ENCODE data around the gene TCIRG1.
"Not testable (repeated sequence)": the region's sequence is repeated elsewhere in the genome, so short reads cannot be mapped to it uniquely, and the experiment has no call there.

Gene TCIRG1, protein sequence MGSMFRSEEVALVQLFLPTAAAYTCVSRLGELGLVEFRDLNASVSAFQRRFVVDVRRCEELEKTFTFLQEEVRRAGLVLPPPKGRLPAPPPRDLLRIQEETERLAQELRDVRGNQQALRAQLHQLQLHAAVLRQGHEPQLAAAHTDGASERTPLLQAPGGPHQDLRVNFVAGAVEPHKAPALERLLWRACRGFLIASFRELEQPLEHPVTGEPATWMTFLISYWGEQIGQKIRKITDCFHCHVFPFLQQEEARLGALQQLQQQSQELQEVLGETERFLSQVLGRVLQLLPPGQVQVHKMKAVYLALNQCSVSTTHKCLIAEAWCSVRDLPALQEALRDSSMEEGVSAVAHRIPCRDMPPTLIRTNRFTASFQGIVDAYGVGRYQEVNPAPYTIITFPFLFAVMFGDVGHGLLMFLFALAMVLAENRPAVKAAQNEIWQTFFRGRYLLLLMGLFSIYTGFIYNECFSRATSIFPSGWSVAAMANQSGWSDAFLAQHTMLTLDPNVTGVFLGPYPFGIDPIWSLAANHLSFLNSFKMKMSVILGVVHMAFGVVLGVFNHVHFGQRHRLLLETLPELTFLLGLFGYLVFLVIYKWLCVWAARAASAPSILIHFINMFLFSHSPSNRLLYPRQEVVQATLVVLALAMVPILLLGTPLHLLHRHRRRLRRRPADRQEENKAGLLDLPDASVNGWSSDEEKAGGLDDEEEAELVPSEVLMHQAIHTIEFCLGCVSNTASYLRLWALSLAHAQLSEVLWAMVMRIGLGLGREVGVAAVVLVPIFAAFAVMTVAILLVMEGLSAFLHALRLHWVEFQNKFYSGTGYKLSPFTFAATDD

DNA sequence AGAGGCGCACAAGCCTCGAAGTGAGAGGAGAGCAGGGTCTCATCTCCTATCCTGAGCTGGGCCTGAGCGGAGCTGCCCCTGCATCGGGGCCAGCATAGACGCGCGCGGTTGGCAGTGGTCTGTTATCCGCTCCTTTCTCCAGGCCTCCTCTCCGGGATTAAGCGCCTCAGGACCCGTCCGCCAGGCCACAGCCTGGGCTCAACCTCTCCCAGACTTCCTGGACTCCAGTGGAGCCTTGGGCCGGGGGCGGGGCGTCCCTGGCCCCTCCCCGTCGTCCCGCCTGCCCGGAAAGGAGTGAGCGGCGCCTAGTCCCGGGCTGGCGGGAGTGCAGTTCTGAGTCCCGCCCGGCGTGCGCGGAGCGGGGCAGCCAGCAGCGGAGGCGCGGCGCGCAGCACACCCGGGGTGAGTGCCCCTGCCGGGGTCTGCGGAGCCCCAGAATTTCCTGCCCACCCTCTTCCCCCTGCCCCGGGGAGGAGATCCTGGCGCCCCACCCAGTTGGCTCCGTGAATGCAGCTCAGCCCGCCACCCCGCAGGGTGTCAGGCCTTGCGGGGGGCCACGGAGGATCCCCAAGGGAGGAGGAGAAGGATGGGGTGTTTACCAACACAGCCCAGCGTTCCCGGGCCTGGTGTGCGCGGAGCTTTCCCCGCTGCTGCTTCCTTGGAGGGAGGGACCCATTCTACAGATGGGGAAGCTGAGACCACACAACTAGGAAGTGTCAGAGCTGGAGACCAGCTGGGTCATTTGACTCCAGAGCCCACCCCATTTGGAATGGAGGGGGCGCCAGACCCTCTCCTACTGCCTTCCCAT, at the start of gene TCIRG1:
TCIRG1 (plus strand) TSS at position 308 of the 808 bp plus-strand sequence. CDS start 2,247 bp downstream, outside the sequence.
- Histone ChIP-seq H3K4me1 (ENCODE audit: control insufficient read depth, insufficient read depth, low read length) (peaks cover 7% of the 10 kb centered on the region), H3K36me3 (ENCODE audit: control insufficient read depth, insufficient read depth, low read length) (peaks cover 9% of the 10 kb centered on the region), H3K27me3 (ENCODE audit: control insufficient read depth, insufficient read depth, low read length) (no peaks in the 10 kb centered on the region), H3K9me3 (ENCODE audit: control insufficient read depth, insufficient read depth, low read length) (no peaks in the 10 kb centered on the region), H3K4me3 (ENCODE audit: low read depth, low read length) (peak within 1 kb of the TSS; percentile 50), H3K9ac (ENCODE audit: low read depth, low read length) (peak within 1 kb of the TSS; percentile 65)

DNA sequence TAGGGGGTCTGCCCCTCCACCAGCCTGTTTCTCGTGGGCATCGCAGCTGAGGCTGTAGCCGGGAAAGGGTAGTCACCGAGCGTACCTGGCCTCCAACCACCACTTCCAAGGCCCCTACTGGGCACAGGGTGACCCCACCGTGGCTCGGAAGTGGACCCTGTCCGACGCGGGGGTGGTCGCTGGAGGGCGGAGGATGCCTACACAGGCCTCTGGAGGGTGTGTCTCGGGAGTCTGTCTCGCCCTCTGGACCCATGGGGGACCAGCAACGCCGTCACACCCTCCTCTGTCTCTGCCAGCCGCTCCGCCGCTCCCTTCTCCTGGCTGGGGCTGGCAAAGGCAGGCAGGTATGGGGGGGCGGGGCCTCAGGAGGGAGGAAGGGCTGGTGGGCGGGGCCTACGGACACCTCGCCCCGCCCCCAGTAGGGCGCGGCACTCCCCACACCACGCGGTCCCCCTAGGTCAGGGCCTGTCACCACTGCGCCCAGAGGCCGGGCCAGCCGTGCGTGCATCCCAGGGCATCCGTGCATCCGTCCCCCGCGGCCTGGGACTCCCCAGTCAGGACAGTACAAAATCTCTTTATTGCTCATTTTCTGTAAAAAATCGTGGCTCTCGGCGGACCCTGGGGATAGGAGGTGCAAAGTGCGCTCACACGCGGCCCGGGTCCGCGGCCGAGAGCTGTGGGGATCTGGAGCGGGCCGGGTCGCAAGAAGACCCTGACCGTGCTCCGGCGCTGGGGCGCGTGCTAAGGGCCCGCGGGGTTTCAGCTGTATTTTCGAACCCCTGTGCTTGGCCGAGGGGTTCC, 48.1 kb upstream of the TCIRG1 start:
- not testable (repeated sequence) for H3K27me3 ChIP-seq (ENCODE audit: control insufficient read depth, insufficient read depth, low read length); H3K9me3 ChIP-seq (ENCODE audit: control insufficient read depth, insufficient read depth, low read length); H3K36me3 ChIP-seq (ENCODE audit: control insufficient read depth, insufficient read depth, low read length); H3K4me1 ChIP-seq (ENCODE audit: control insufficient read depth, insufficient read depth, low read length); H3K9ac ChIP-seq (ENCODE audit: low read depth, low read length)
- peak overlapping the region; percentile 48 for H3K4me3 ChIP-seq (ENCODE audit: low read depth, low read length)

DNA sequence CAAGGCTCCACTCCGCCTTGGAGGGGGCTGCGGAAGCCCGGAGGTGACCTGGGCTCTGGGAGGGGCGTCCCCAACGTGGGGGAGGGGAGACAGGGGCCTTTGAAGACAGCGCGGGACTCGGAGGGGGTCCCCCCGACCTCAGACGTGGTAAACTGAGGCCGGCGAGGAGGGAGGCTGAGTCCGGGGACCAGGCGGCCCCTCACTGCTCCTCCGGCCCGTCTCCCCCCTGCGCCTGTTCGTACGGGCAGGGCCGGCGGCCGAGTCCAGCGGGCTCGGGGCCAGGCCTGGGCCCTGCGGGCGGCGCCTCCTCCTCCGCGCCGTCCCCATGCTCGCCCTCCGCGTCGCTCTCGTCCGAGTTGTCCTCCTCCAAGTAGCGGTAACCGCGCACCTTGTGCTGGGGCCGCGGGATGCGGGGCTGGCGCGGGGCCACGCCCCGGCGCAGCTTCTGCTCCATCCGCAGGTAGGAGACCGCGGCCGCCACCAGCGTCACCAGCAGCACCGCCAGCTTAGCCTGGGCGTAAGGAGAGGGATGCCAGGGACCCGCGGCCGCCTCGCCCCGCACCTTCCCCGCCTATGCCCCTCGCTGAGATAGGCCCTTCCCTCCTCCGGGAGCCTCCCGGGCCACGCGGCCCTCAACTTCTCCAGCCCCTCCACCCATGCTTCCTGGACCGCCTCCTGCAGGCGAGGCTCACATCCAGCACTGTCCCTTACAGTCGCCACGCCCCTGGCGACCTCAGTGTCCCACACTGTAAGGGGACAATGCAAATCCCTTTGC, 47.3 kb upstream of the TCIRG1 start:
- not testable (repeated sequence) for H3K27me3 ChIP-seq (ENCODE audit: control insufficient read depth, insufficient read depth, low read length); H3K36me3 ChIP-seq (ENCODE audit: control insufficient read depth, insufficient read depth, low read length); H3K9ac ChIP-seq (ENCODE audit: low read depth, low read length); H3K4me1 ChIP-seq (ENCODE audit: control insufficient read depth, insufficient read depth, low read length); H3K9me3 ChIP-seq (ENCODE audit: control insufficient read depth, insufficient read depth, low read length)
- peak overlapping the region; percentile 48 for H3K4me3 ChIP-seq (ENCODE audit: low read depth, low read length)

DNA sequence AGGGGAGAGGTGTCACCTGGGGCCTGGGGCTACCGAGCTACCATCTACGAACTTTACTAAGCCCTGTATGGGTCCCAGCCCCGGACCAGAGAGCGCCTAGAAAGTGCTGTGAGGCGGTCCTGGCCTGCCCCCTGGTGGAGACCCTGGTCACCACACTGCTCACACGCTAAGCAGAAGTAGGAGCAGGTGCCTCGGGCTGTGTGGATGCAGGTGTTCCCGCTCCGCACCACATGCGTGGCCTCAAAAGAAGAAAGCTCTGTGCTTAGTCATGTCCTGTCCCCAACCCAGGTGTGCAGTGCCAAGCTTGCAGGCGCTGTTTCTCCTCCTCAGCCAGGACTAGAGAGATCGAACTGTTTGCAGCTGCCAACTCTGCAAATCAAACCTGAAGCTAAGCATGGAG, 45.0 kb upstream of the TCIRG1 start:
- H3K9ac ChIP-seq (ENCODE audit: low read depth, low read length); H3K4me3 ChIP-seq (ENCODE audit: low read depth, low read length); H3K27me3 ChIP-seq (ENCODE audit: control insufficient read depth, insufficient read depth, low read length); H3K4me1 ChIP-seq (ENCODE audit: control insufficient read depth, insufficient read depth, low read length); H3K36me3 ChIP-seq (ENCODE audit: control insufficient read depth, insufficient read depth, low read length); H3K9me3 ChIP-seq (ENCODE audit: control insufficient read depth, insufficient read depth, low read length): not testable (repeated sequence)

DNA sequence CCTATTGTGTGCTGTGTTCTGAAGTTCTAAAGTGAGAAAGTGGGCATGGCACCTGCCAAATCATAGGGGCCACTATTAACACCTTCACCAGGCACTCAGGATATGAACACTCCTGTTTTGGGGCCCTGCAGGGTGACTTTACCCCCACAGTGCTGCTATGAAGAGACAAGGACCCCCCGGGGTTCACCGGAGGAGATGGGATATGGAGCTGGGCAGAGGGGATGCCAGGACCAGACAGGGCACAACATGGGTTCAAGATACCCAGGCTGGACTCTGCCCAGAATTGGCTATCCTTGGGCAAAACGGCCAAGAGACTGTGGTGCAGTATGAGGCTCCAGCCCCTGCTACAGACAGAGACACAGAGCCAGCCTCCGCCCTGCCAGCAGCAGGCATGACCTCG, 44.4 kb upstream of the TCIRG1 start:
- H3K4me1 ChIP-seq (ENCODE audit: control insufficient read depth, insufficient read depth, low read length); H3K36me3 ChIP-seq (ENCODE audit: control insufficient read depth, insufficient read depth, low read length); H3K9ac ChIP-seq (ENCODE audit: low read depth, low read length); H3K9me3 ChIP-seq (ENCODE audit: control insufficient read depth, insufficient read depth, low read length); H3K4me3 ChIP-seq (ENCODE audit: low read depth, low read length); H3K27me3 ChIP-seq (ENCODE audit: control insufficient read depth, insufficient read depth, low read length): not testable (repeated sequence)

DNA sequence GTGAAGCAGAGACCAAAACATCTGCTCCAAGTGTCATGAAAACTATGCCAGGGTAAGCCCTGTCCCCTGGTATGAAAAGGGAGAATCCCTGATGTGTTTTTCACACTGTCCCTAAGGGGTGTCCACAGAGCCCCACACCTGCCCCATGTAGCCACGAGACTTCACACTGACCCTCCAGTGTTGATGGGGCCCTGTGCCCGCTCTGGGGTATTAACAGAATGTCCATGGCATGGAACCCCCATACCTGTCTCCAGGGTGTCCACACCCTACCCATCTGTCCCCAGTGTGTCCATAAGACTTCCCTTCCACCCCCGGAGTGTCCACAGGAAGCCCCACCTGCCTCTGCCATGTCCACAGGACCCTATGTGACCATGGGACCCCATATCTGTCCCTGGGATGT, 43.7 kb upstream of the TCIRG1 start:
- H3K27me3 ChIP-seq (ENCODE audit: control insufficient read depth, insufficient read depth, low read length); H3K9me3 ChIP-seq (ENCODE audit: control insufficient read depth, insufficient read depth, low read length); H3K4me1 ChIP-seq (ENCODE audit: control insufficient read depth, insufficient read depth, low read length); H3K36me3 ChIP-seq (ENCODE audit: control insufficient read depth, insufficient read depth, low read length); H3K9ac ChIP-seq (ENCODE audit: low read depth, low read length); H3K4me3 ChIP-seq (ENCODE audit: low read depth, low read length): not testable (repeated sequence)

DNA sequence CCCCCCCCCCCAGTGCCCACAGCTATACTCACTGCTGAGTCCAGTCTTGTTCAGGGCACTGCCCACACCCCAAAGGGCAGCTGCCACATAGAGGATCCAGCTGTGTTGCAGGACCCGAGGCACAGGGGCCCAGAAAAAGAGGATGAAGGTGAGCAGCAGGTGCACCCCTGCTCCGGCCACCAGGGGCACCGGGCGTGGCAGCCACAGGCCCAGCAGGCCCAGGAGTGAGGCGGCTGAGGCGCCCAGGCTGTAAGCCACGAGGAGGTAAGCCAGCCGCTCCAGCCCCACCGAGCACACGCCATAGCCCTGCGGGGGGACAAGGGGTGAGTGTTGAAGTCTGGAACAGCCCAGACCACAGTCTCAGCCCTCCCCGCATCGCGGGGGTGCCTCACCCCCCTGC, 43.2 kb upstream of the TCIRG1 start:
- H3K9me3 ChIP-seq (ENCODE audit: control insufficient read depth, insufficient read depth, low read length); H3K4me1 ChIP-seq (ENCODE audit: control insufficient read depth, insufficient read depth, low read length); H3K9ac ChIP-seq (ENCODE audit: low read depth, low read length); H3K4me3 ChIP-seq (ENCODE audit: low read depth, low read length); H3K36me3 ChIP-seq (ENCODE audit: control insufficient read depth, insufficient read depth, low read length); H3K27me3 ChIP-seq (ENCODE audit: control insufficient read depth, insufficient read depth, low read length): not testable (repeated sequence)

DNA sequence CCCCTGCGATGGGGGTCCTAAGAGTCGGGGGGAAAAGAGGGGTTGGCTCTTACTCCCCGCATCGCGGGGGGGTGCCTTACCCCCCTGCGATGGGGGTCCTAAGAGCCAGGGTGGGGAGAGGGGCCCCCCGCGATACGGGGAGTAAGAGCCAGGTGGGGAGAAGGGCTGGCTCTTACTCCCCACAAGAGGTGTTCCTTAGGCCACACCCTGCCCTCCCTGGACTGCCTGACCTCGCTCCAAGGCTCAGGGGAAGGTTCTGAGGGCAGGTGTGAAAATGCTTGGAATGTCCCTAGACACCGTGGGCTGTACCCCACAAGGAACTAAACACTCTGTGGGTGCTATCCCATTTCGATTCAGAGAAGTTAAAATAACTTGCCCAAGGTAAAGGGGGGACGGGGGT, 42.8 kb upstream of the TCIRG1 start:
- Histone ChIP-seq H3K9ac (ENCODE audit: low read depth, low read length) (no peak overlapping the region), H3K4me1 (ENCODE audit: control insufficient read depth, insufficient read depth, low read length) (no peaks in the 10 kb centered on the region), H3K27me3 (ENCODE audit: control insufficient read depth, insufficient read depth, low read length) (no peaks in the 10 kb centered on the region), H3K4me3 (ENCODE audit: low read depth, low read length) (no peak overlapping the region), H3K9me3 (ENCODE audit: control insufficient read depth, insufficient read depth, low read length) (no peaks in the 10 kb centered on the region), H3K36me3 (ENCODE audit: control insufficient read depth, insufficient read depth, low read length) (no peaks in the 10 kb centered on the region)

DNA sequence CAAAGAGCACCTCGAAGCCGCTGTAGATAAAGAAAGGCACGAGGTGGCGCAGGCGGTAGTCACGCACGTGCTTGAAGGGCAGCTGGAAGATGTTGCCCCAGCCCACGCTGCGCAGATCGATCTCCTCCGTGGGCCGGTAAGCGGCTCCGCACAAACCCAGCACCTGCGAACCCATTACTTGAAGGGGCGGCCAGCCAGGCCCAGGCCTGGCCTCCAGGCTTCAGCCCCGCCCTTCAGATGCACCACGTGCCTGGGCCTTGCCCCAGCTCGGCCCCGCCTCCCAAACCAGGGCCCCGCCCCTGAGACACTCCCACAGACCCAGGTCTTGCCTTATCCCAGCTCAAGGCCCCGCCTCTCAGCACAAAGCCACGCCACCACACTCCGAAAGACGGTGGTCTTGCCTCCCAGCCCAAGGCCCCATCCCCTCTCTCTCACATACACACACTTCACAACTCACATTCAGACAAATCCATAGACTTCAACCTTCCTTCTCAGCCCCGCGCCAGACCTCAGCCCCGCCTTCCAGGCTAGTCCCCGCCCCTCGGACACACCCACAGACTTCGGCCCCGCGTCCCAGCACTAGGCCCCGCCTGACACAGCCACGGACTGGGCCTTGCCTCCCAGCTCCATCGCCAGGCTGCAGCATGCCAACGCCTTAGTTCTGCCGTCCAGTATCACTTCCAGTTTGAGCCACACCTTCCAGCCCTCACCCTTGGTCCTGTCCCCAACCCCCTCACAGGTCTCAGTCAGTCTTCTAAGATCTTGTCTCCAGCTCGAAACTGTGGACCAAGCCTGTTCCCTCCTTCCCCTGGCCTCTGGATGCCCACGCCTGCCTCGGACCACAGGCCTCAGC, 42.0 kb upstream of the TCIRG1 start:
- Histone ChIP-seq H3K9ac (ENCODE audit: low read depth, low read length) (no peak overlapping the region), H3K4me3 (ENCODE audit: low read depth, low read length) (peak overlapping the region; percentile 81), H3K9me3 (ENCODE audit: control insufficient read depth, insufficient read depth, low read length) (no peaks in the 10 kb centered on the region), H3K36me3 (ENCODE audit: control insufficient read depth, insufficient read depth, low read length) (no peaks in the 10 kb centered on the region), H3K4me1 (ENCODE audit: control insufficient read depth, insufficient read depth, low read length) (no peaks in the 10 kb centered on the region), H3K27me3 (ENCODE audit: control insufficient read depth, insufficient read depth, low read length) (no peaks in the 10 kb centered on the region)

DNA sequence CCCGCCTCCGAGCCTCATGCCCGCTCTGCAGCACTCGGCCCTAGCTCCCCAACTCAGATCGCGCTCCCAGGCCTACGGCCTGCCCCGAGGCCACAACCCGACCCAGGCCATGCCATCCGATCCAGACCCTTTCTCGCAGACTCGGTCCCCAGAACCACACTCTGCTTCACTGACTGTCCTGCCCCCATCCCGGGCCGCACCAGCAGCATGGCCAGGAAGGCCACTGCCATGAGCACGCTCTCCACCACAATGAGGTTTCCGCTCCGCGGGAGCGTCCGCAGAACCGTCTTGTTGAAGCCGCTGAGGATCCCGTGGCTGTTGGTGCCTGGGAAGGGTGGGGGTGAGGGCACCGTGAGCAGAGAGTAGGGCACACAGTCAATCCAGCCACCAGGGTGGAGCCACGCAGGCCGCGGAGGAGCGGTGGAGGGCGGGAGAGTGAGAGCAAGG, 41.3 kb upstream of the TCIRG1 start:
- no peak overlapping the region for H3K4me3 ChIP-seq (ENCODE audit: low read depth, low read length)
- no peaks in the 10 kb centered on the region for H3K27me3 ChIP-seq (ENCODE audit: control insufficient read depth, insufficient read depth, low read length)
- H3K4me1 ChIP-seq (ENCODE audit: control insufficient read depth, insufficient read depth, low read length): no peaks in the 10 kb centered on the region
- no peak overlapping the region for H3K9ac ChIP-seq (ENCODE audit: low read depth, low read length)
- H3K36me3 ChIP-seq (ENCODE audit: control insufficient read depth, insufficient read depth, low read length): no peaks in the 10 kb centered on the region
- no peaks in the 10 kb centered on the region for H3K9me3 ChIP-seq (ENCODE audit: control insufficient read depth, insufficient read depth, low read length)
